Subcutaneous adipose tissue (tissue), 4 donors: Measurements from ENCODE around the gene PAH. TPM values are rescaled to one million over a fixed set of nuclear protein-coding genes. Genes with fewer than 3 reads are reported as not detected.

Experiments used
- CTCF ChIP-seq: fragments of 450-650 bp; IDR thresholded peaks from one replicate; pipeline ENCODE4 v1.5.1; 2016; ENCODE audit warnings: low read depth, mild to moderate bottlenecking, control low read depth, antibody characterized with exemption, moderate library complexity
- total RNA-seq, 4 donors: library from RNA; depleted of rRNA; stranded (reverse); fragments of >200 nt; gene quantifications; one replicate each; pipeline ENCODE4 v1.1.0, GENCODE V29; 2016

PAH gene
- total RNA-seq, 4 donors from 2014 or later: not detected

GRCh38 chr12:102946042-102946441 is 29.0 kb upstream of the PAH start:
- TF ChIP-seq CTCF: no peak

GRCh38 chr12:102939670-102940222 is 22.7 kb upstream of the PAH start:
- no peak for TF ChIP-seq CTCF

GRCh38 chr12:102939059-102939458 is 22.0 kb upstream of the PAH start:
- TF ChIP-seq CTCF: no peak

GRCh38 chr12:102933168-102933567 is 16.1 kb upstream of the PAH start:
- no peak for TF ChIP-seq CTCF

GRCh38 chr12:102927220-102927619 is 10.2 kb upstream of the PAH start:
- no peak for TF ChIP-seq CTCF

- TF ChIP-seq CTCF: no peak
Observed at GRCh38 chr12:102921240-102921639, 4.2 kb upstream of the PAH start.

- no peak for TF ChIP-seq CTCF
Observed at GRCh38 chr12:102920271-102920670, 3.2 kb upstream of the PAH start.
